Thyroid gland (tissue), 4 donors: ENCODE measurements around the gene SEMA4A. TPM values are rescaled to one million over a fixed set of nuclear protein-coding genes. Genes with fewer than 3 reads are reported as not detected.
"Not testable (repeated sequence)": the region's sequence is repeated elsewhere in the genome, so short reads cannot be mapped to it uniquely, and the experiment has no call there.

Experiments
- DNase-seq, 2 donors: peaks; one replicate each; pipeline ENCODE4 v3.0.0-alpha.2; 2019
- H3K27ac ChIP-seq, 3 donors: fragments of 200-600 bp; sonication (generic); 1 replicate in 2 of 3; 2 replicates in 1 of 3; pipeline ENCODE4 v1.5.1; 2016 to 2019; ENCODE audit warnings: mild to moderate bottlenecking in 1 of 3, moderate library complexity in 1 of 3
- H3K27me3 ChIP-seq: fragments of 200-600 bp; sonication (generic); one replicate; pipeline ENCODE4 v1.5.1; 2019
- H3K36me3 ChIP-seq, 2 donors: fragments of 200-600 bp; sonication (generic); one replicate each; pipeline ENCODE4 v1.5.1; 2016 to 2019
- H3K4me1 ChIP-seq, 2 donors: fragments of 200-600 bp; sonication (generic); one replicate each; pipeline ENCODE4 v1.5.1; 2017 to 2019
- H3K4me3 ChIP-seq, 3 donors: fragments of 200-600 bp; sonication (generic); replicated peaks in 1 of 3; 1 replicate in 2 of 3; 2 replicates in 1 of 3; pipeline ENCODE4 v1.5.1; 2016; ENCODE audit warnings: mild to moderate bottlenecking in 1 of 3
- H3K9me3 ChIP-seq: fragments of 200-600 bp; sonication (generic); one replicate; pipeline ENCODE4 v1.5.1; 2017
- POLR2A ChIP-seq, 2 donors: fragments of 450-650 bp; IDR thresholded peaks; one replicate each; pipeline ENCODE4 v1.6.1; 2017; ENCODE audit warnings: antibody characterized with exemption in 2 of 2, mild to moderate bottlenecking in 2 of 2, moderate library complexity in 1 of 2
- WGBS, 2 donors: methylation state at CpG; one replicate each; pipeline ENCODE4 v1.1.5; 2017; 5-methylcytosine and 5-hydroxymethylcytosine counted together
- intact Hi-C: fragments of 100-400 bp; cut with DNase I; formaldehyde crosslinking; loops from one replicate; pipeline ENCODE4 v1.15.1; 2023
- total RNA-seq, 4 donors: library from RNA; depleted of rRNA; stranded (reverse); fragments of >200 nt; gene quantifications; one replicate each; pipeline ENCODE4 v1.2.3, GENCODE V29; 2016
- TF ChIP-seq, protein P1 (sequence below), 6 experiments: fragments of 200-600 bp in 3 of 6; fragments of 450-650 bp in 3 of 6; sonication (generic) in 3 of 6; IDR thresholded peaks; one replicate each; pipeline ENCODE4 v1.5.1; 2016 to 2019; ENCODE audit warnings: antibody characterized with exemption in 6 of 6, mild to moderate bottlenecking in 2 of 6, inconsistent platforms in 1 of 6, moderate library complexity in 1 of 6

The SEMA4A gene
- total RNA-seq, 4 donors from 2014 or later, result 21.5 to 50.8 (median 37.5) TPM

DNA sequence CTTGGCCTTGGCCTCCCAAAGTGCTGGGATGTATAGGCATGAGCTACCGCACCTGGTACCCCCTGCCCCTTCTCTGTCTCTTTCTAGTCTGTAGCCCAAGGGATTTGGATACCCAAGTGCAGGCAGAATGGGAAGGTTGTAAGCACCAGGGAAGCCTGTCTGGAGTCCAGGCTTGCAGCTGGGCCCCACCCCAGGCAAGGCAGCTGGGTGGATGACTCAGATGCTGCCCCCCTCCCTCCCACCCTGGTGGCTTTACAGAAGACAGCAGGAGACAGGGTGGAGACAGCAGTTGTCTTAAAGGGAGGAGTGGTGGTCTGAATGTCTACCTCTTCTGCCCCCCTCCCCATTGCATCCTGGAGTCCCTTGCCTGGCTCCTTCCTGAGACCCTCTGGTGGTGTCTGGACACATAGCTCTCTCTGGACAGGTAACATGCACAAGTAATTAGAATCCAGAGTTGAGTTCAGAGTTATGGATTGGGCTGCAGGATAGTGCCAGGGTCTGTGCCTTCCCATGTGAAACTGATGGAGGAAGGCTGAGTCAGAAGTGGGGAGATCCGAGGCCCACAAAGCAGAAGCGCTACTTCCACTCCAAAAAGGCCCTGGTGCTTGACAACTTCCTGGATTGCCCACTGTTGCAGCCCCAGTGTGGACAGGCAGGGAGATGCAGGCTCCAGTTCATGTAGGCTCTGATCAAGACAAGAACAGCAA, 33.7 kb upstream of the SEMA4A start:
- Histone ChIP-seq H3K27ac (peak overlapping the region; percentile 95 to 98 (median 98)), H3K4me1 (peaks cover 80 to 84% of the 10 kb centered on the region in 2 donors), H3K9me3 (no peaks in the 10 kb centered on the region), H3K27me3 (no peaks in the 10 kb centered on the region), H3K4me3 (peak overlapping the region in 1 of 3 donors; percentile 97), H3K36me3 (no peaks in the 10 kb centered on the region)
- intact Hi-C loops, result no loop called here
- 33 to 54% methylated on average over 3 of the region's 3 CpGs for WGBS, 2 donors
- DNase-seq, result peak in 1 of 2 donors; percentile 37
- TF ChIP-seq, protein P1, sequence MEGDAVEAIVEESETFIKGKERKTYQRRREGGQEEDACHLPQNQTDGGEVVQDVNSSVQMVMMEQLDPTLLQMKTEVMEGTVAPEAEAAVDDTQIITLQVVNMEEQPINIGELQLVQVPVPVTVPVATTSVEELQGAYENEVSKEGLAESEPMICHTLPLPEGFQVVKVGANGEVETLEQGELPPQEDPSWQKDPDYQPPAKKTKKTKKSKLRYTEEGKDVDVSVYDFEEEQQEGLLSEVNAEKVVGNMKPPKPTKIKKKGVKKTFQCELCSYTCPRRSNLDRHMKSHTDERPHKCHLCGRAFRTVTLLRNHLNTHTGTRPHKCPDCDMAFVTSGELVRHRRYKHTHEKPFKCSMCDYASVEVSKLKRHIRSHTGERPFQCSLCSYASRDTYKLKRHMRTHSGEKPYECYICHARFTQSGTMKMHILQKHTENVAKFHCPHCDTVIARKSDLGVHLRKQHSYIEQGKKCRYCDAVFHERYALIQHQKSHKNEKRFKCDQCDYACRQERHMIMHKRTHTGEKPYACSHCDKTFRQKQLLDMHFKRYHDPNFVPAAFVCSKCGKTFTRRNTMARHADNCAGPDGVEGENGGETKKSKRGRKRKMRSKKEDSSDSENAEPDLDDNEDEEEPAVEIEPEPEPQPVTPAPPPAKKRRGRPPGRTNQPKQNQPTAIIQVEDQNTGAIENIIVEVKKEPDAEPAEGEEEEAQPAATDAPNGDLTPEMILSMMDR (IDR thresholded peaks at IDR 0.05), result no peak
- no peak for TF ChIP-seq POLR2A (IDR thresholded peaks at IDR 0.05)

DNA sequence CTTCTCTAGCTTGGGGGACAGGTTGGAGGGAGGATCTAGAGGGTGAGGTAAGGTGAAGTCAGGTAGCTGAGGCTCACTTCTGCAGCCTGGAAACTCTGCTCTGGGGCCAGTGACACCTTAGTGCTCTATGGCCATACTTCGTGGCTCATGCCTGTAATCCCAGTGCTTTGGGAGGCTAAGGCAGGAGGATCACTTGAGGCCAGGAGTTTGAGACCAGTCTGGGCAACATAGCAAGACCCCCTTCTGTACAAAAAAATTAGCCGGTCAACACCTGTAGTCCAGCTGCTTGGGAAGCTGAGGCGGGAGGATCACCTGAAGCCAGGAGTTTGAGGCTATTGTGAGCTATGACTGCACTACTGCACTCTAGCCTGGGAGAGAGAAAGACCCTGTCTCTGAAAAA, 33.1 kb upstream of the SEMA4A start:
- no peak for DNase-seq
- H3K27me3 ChIP-seq, result no peaks in the 10 kb centered on the region
- no peaks in the 10 kb centered on the region for H3K9me3 ChIP-seq
- WGBS, 2 donors, result 71 to 94% methylated on average over 3 of the region's 3 CpGs
- no peaks in the 10 kb centered on the region for H3K36me3 ChIP-seq
- peak overlapping the region; percentile 95 to 98 (median 98) for H3K27ac ChIP-seq
- TF ChIP-seq, protein P1 (IDR thresholded peaks at IDR 0.05), result no peak
- TF ChIP-seq POLR2A (IDR thresholded peaks at IDR 0.05), result no peak
- H3K4me1 ChIP-seq, result peaks cover 86 to 91% of the 10 kb centered on the region in 2 donors
- H3K4me3 ChIP-seq, result peak overlapping the region in 1 of 3 donors; percentile 97
- intact Hi-C loops, result no loop called here

DNA sequence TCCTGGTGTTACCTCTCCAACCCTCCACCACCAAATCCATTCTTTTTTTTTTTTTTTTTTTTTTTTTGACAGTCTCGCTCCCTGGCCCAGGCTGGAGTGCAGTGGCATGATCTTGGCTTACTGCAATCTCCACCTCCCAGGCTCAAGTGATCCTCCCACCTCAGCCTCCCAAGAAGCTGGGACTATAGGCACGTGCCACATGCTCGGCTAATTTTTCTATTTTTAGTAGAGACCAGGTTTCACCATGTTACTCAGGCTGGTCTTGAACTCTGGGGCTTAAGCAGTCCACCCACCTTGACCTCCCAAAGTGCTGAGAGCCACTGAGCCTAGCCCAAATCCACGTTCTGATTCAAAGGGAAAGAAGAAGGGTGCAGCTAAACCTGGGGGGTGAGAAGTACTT, 32.4 kb upstream of the SEMA4A start:
- Histone ChIP-seq H3K4me1 (peaks cover 92 to 98% of the 10 kb centered on the region in 2 donors), H3K27ac (peak overlapping the region; percentile 95 to 98 (median 98))
- DNase-seq, intact Hi-C loops, H3K4me3 ChIP-seq, H3K9me3 ChIP-seq, H3K27me3 ChIP-seq, H3K36me3 ChIP-seq: not testable (repeated sequence)
- WGBS, 2 donors, result 47 to 50% methylated on average over 4 of the region's 4 CpGs

DNA sequence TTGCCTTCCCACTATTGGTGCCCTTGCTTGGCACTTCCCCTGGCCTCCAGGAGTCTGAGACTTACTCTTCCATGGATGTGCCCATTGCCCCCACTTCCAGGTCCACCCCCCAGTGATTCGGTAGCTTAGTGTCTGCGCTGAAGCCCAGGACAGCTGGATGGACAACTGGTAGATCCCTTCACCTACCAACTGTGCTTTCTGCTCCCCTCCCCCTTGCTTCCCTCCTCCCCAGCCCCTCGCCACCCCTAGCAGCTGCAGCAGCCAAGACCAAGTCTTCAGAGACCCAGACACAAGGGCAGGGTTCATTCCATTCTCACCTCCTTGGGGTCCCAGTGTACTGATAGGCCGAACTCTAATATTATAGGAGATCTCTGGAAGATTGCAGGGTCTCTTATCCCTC, 31.9 kb upstream of the SEMA4A start:
- Histone ChIP-seq H3K36me3 (no peaks in the 10 kb centered on the region), H3K4me1 (peaks cover 93 to 100% of the 10 kb centered on the region in 2 donors)
- intact Hi-C loops, result no loop called here

DNA sequence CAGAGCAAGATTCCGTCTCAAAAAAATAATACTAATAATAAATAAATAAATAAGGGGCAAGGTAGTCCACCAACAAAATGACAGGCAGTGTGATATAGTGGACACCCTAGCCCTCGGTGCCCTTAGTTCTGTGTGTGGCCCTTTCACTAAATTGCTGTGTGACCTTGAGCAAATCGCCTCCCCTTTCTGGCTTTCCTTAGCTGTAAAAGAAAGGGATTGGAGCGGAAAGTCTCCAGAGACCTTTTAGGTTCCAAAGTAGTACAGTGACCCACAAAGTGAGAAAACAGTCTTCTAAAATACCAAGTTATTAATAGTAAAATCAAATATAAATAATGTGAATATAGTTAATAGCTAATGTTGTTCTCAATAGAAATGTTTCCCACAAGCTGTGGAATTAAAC, 31.3 kb upstream of the SEMA4A start:
- H3K27ac ChIP-seq, result peak overlapping the region; percentile 95 to 98 (median 98)
- peak overlapping the region in 1 of 3 donors; percentile 28 for H3K4me3 ChIP-seq
- TF ChIP-seq POLR2A (IDR thresholded peaks at IDR 0.05), result no peak
- TF ChIP-seq, protein P1 (IDR thresholded peaks at IDR 0.05), result no peak
- no peaks in the 10 kb centered on the region for H3K27me3 ChIP-seq
- H3K36me3 ChIP-seq, result no peaks in the 10 kb centered on the region
- no peak for DNase-seq
- H3K9me3 ChIP-seq, result no peaks in the 10 kb centered on the region
- H3K4me1 ChIP-seq, result peaks cover 95 to 100% of the 10 kb centered on the region in 2 donors
- intact Hi-C loops, result no loop called here
- WGBS, 2 donors, result 25 to 42% methylated on average over 4 of the region's 4 CpGs

More for the DNA sequence above, 31.9 kb upstream of the SEMA4A start:
- H3K4me3 ChIP-seq, result peak overlapping the region in 1 of 3 donors; percentile 28
- H3K27me3 ChIP-seq, result no peaks in the 10 kb centered on the region
- H3K9me3 ChIP-seq, result no peaks in the 10 kb centered on the region
- TF ChIP-seq, protein P1 (IDR thresholded peaks at IDR 0.05), result no peak
- TF ChIP-seq POLR2A (IDR thresholded peaks at IDR 0.05), result no peak
- WGBS, 2 donors, result 75 to 79% methylated on average over 4 of the region's 4 CpGs
- DNase-seq, result no peak
- peak overlapping the region; percentile 95 to 98 (median 98) for H3K27ac ChIP-seq
